HepG2 (cell line): ENCODE data around the gene KIF13A. TPM values are rescaled to one million over a fixed set of nuclear protein-coding genes. Genes with fewer than 3 reads are reported as not detected.

ENCODE experiments used
- ARNT ChIP-seq: fragments of 450-650 bp; IDR thresholded peaks from 2 replicates; pipeline ENCODE4 v1.6.1; 2017
- GFI1 ChIP-seq: sonication (generic); formaldehyde crosslinking; IDR thresholded peaks from 2 replicates; pipeline ENCODE4 v1.5.0; 2020; ENCODE audit warnings: missing genetic modification reagents, mild to moderate bottlenecking, borderline replicate concordance
- HOXA3 ChIP-seq: sonication (generic); formaldehyde crosslinking; IDR thresholded peaks from 2 replicates; pipeline ENCODE4 v1.5.0; 2020; ENCODE audit warnings: missing genetic modification reagents
- MEIS2 ChIP-seq: sonication (generic); formaldehyde crosslinking; IDR thresholded peaks from 2 replicates; pipeline ENCODE4 v1.9.0; 2021; ENCODE audit warnings: mild to moderate bottlenecking, missing genetic modification reagents
- MLLT10 ChIP-seq: sonication (generic); formaldehyde crosslinking; IDR thresholded peaks from 2 replicates; pipeline ENCODE4 v1.4.0; 2020; ENCODE audit warnings: missing genetic modification reagents
- PHF20 ChIP-seq: sonication (generic); formaldehyde crosslinking; IDR thresholded peaks from 2 replicates; pipeline ENCODE4 v1.5.0; 2020; ENCODE audit warnings: mild to moderate bottlenecking, missing genetic modification reagents
- RAD51 ChIP-seq: fragments of 450-650 bp; IDR thresholded peaks from 2 replicates; pipeline ENCODE4 v1.6.1; 2016; ENCODE audit warnings: borderline replicate concordance
- RARA ChIP-seq: IDR thresholded peaks from 2 replicates; pipeline ENCODE4 v1.6.1; 2016; ENCODE audit warnings: missing genetic modification reagents, missing compliant biosample characterization
- SALL1 ChIP-seq: sonication (generic); formaldehyde crosslinking; IDR thresholded peaks from 2 replicates; pipeline ENCODE4 v1.8.0; 2022; ENCODE audit warnings: mild to moderate bottlenecking, missing genetic modification reagents
- SNAPC2 ChIP-seq: sonication (generic); formaldehyde crosslinking; IDR thresholded peaks from 2 replicates; pipeline ENCODE4 v1.8.1; 2022; ENCODE audit warnings: mild to moderate bottlenecking, missing genetic modification reagents
- SP140L ChIP-seq: sonication (generic); formaldehyde crosslinking; IDR thresholded peaks from 2 replicates; pipeline ENCODE4 v1.4.0; 2020; ENCODE audit warnings: missing genetic modification reagents, borderline replicate concordance
- TBX3 ChIP-seq: fragments of 450-650 bp; IDR thresholded peaks from 2 replicates; pipeline ENCODE4 v1.6.1; 2017; ENCODE audit warnings: antibody characterized with exemption, mild to moderate bottlenecking, inconsistent platforms, borderline replicate concordance
- TEAD2 ChIP-seq: sonication (generic); formaldehyde crosslinking; IDR thresholded peaks from 2 replicates; pipeline ENCODE4 v1.9.0; 2021; ENCODE audit warnings: missing genetic modification reagents
- ZNF30 ChIP-seq: sonication (generic); formaldehyde crosslinking; IDR thresholded peaks from 2 replicates; pipeline ENCODE4 v1.5.0; 2020; ENCODE audit warnings: mild to moderate bottlenecking, missing genetic modification reagents
- polyA plus RNA-seq, 8 experiments: library from polyadenylated mRNA; depleted of rRNA in 3 of 8; stranded (reverse) in 7 of 8; unstranded in 1 of 8; fragments of >200 nt; fragmentation: Illumina TruSeq in 4 of 8; extraction: Trizol in 4 of 8; gene quantifications; 2 replicates each; pipeline versions ENCODE4 v1.2.1 to v1.2.3, GENCODE V29; 2011 to 2016; ENCODE audit warnings: low read depth in 4 of 8, missing spikeins in 1 of 8, mixed read lengths in 1 of 8; ENCODE audit not compliant: insufficient read depth in 1 of 8
- total RNA-seq, 5 experiments: library from RNA; depleted of rRNA; stranded (reverse); fragments of >200 nt; fragmentation: Illumina TruSeq; extraction: Trizol; gene quantifications; 2 replicates each; pipeline ENCODE4 v1.2.3, GENCODE V29; 2016; ENCODE audit warnings: low read depth in 1 of 5
- TF ChIP-seq, protein P1 (sequence below): sonication (generic); formaldehyde crosslinking; IDR thresholded peaks from 2 replicates; pipeline ENCODE4 v1.5.0; 2020; ENCODE audit warnings: mild to moderate bottlenecking, missing genetic modification reagents
- TF ChIP-seq, protein P2 (sequence below): sonication (generic); formaldehyde crosslinking; IDR thresholded peaks from 2 replicates; pipeline ENCODE4 v1.4.0; 2020; ENCODE audit warnings: low read depth, mild to moderate bottlenecking, missing genetic modification reagents
- TF ChIP-seq, protein P3 (sequence below): sonication (generic); formaldehyde crosslinking; IDR thresholded peaks from 2 replicates; pipeline ENCODE4 v1.8.0; 2023; ENCODE audit warnings: mild to moderate bottlenecking, missing genetic modification reagents
- TF ChIP-seq, protein P4 (sequence below): sonication (generic); formaldehyde crosslinking; IDR thresholded peaks from one replicate; pipeline ENCODE4 v1.5.1; 2020; ENCODE audit warnings: mild to moderate bottlenecking, missing genetic modification reagents; ENCODE audit errors: not compliant biosample characterization

KIF13A gene
- total and polyA plus RNA-seq, 2 of the 13 experiments (the other 11 are each of a cell fraction or from before 2014, with no cell fraction given) = 21.1 to 37.2 TPM

DNA sequence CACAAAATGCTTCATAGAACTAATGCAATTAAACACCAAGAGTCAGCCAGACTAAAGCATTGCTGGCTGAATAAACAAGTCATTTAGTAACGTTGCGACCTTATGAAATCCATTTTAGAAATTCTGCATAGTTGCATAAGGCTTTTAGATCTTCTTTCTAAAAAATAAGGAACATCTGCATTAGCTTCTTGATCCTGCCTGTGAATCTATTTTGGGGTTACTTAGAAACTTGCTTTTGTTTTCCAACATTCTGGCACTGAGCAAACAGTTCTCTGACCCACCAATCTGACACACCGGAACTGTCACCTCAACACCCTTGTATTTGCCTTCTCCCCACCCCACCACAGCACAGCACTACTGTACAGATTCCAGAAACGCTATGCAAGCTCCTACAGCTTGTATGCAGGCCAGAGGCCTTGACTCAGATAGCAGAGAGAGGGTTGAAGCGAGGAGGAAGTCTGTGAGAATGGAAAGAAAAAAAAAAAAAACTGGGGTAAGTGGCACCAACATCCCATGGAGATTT, 55.0 kb downstream of the KIF13A start (continued):
- TF ChIP-seq ZNF30 (CRISPR knock-in tag) (no peak), MEIS2 (CRISPR knock-in tag) (peak; percentile 71), RAD51 (no peak), MLLT10 (CRISPR knock-in tag) (no peak), GFI1 (peak; percentile 93), SALL1 (CRISPR knock-in tag) (peak; percentile 96), ARNT (no peak), RARA (CRISPR knock-in tag) (peak; percentile 75), TEAD2 (CRISPR knock-in tag) (no peak), HOXA3 (CRISPR knock-in tag) (peak; percentile 79), TBX3 (peak; percentile 99), SNAPC2 (CRISPR knock-in tag) (peak; percentile 63; the same call in 1 of the 2 replicates), PHF20 (no peak), SP140L (CRISPR knock-in tag) (no peak)
- TF ChIP-seq, protein P1, sequence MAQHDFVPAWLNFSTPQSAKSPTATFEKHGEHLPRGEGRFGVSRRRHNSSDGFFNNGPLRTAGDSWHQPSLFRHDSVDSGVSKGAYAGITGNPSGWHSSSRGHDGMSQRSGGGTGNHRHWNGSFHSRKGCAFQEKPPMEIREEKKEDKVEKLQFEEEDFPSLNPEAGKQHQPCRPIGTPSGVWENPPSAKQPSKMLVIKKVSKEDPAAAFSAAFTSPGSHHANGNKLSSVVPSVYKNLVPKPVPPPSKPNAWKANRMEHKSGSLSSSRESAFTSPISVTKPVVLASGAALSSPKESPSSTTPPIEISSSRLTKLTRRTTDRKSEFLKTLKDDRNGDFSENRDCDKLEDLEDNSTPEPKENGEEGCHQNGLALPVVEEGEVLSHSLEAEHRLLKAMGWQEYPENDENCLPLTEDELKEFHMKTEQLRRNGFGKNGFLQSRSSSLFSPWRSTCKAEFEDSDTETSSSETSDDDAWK (CRISPR knock-in tag) = no peak
- TF ChIP-seq, protein P2, sequence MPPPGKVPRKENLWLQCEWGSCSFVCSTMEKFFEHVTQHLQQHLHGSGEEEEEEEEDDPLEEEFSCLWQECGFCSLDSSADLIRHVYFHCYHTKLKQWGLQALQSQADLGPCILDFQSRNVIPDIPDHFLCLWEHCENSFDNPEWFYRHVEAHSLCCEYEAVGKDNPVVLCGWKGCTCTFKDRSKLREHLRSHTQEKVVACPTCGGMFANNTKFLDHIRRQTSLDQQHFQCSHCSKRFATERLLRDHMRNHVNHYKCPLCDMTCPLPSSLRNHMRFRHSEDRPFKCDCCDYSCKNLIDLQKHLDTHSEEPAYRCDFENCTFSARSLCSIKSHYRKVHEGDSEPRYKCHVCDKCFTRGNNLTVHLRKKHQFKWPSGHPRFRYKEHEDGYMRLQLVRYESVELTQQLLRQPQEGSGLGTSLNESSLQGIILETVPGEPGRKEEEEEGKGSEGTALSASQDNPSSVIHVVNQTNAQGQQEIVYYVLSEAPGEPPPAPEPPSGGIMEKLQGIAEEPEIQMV (CRISPR knock-in tag) = 0 out of 2 replicates have a peak, but pooled peaks have one; percentile 31
- TF ChIP-seq, protein P3, sequence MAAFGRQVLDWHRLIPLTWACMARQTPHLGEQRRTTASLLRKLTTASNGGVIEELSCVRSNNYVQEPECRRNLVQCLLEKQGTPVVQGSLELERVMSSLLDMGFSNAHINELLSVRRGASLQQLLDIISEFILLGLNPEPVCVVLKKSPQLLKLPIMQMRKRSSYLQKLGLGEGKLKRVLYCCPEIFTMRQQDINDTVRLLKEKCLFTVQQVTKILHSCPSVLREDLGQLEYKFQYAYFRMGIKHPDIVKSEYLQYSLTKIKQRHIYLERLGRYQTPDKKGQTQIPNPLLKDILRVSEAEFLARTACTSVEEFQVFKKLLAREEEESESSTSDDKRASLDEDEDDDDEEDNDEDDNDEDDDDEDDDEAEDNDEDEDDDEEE (CRISPR knock-in tag) = no peak
- TF ChIP-seq, protein P4, sequence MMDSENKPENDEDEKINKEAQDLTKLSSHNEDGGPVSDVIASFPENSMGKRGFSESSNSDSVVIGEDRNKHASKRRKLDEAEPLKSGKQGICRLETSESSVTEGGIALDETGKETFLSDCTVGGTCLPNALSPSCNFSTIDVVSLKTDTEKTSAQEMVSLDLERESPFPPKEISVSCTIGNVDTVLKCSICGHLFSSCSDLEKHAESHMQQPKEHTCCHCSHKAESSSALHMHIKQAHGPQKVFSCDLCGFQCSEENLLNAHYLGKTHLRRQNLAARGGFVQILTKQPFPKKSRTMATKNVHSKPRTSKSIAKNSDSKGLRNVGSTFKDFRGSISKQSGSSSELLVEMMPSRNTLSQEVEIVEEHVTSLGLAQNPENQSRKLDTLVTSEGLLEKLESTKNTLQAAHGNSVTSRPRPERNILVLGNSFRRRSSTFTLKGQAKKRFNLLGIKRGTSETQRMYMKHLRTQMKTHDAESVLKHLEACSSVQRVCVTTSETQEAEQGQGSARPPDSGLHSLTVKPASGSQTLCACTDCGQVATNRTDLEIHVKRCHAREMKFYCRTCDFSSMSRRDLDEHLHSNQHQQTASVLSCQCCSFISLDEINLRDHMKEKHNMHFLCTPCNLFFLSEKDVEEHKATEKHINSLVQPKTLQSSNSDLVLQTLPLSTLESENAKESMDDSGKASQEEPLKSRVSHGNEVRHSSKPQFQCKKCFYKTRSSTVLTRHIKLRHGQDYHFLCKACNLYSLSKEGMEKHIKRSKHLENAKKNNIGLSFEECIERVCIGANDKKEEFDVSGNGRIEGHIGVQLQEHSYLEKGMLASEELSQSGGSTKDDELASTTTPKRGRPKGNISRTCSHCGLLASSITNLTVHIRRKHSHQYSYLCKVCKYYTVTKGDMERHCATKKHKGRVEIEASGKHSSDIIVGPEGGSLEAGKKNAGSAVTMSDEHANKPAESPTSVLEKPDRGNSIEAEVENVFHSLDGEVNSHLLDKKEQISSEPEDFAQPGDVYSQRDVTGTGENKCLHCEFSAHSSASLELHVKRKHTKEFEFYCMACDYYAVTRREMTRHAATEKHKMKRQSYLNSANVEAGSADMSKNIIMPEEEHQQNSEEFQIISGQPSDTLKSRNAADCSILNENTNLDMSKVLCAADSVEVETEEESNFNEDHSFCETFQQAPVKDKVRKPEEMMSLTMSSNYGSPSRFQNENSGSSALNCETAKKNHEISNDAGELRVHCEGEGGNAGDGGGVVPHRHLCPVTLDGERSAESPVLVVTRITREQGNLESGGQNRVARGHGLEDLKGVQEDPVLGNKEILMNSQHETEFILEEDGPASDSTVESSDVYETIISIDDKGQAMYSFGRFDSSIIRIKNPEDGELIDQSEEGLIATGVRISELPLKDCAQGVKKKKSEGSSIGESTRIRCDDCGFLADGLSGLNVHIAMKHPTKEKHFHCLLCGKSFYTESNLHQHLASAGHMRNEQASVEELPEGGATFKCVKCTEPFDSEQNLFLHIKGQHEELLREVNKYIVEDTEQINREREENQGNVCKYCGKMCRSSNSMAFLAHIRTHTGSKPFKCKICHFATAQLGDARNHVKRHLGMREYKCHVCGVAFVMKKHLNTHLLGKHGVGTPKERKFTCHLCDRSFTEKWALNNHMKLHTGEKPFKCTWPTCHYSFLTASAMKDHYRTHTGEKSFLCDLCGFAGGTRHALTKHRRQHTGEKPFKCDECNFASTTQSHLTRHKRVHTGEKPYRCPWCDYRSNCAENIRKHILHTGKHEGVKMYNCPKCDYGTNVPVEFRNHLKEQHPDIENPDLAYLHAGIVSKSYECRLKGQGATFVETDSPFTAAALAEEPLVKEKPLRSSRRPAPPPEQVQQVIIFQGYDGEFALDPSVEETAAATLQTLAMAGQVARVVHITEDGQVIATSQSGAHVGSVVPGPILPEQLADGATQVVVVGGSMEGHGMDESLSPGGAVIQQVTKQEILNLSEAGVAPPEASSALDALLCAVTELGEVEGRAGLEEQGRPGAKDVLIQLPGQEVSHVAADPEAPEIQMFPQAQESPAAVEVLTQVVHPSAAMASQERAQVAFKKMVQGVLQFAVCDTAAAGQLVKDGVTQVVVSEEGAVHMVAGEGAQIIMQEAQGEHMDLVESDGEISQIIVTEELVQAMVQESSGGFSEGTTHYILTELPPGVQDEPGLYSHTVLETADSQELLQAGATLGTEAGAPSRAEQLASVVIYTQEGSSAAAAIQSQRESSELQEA (CRISPR knock-in tag) = no peak
